Stimulated activated CD4-positive, alpha-beta T cell treated with anti-CD3 and anti-CD28 coated beads, Interleukin-12 subunit alpha, Interleukin-12 subunit beta, amount 100 ng/mL, for 48 hours (primary cell): ENCODE measurements around the gene MINDY4.

Experiments used
- DNase-seq, 3 donors: peaks; one replicate each; pipeline ENCODE4 v3.0.0-alpha.2; 2020; ENCODE audit warnings: low read depth in 2 of 3, low spot score in 1 of 3

Gene MINDY4

GRCh38 chr7:30927559-30927958 lies 156.3 kb downstream of the MINDY4 start:
- no peak for DNase-seq

- DNase-seq = no peak
Observed at GRCh38 chr7:30928254-30928872, 157.1 kb downstream of the MINDY4 start.

DNA sequence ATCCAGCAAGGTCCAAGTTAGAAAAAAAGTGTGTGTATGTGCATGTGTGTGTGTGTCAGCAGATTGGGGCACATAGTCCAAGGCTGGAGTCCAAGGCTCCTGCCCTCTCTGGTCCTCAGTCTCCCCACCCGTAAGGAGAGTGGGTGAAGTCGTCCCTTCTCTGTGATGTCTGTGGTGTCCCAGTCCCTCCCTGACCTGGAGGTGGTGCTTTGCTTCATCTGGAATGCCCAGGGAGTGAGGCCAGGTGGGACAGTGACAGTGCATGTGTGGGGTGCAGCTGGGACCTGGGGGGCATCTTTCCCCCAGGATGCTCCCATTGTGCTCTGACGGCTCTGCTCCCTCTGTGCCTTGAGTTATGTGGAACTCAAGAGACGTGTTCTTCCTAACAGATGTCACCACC lies 158.5 kb downstream of the MINDY4 start:
- DNase-seq = no peak

DNA sequence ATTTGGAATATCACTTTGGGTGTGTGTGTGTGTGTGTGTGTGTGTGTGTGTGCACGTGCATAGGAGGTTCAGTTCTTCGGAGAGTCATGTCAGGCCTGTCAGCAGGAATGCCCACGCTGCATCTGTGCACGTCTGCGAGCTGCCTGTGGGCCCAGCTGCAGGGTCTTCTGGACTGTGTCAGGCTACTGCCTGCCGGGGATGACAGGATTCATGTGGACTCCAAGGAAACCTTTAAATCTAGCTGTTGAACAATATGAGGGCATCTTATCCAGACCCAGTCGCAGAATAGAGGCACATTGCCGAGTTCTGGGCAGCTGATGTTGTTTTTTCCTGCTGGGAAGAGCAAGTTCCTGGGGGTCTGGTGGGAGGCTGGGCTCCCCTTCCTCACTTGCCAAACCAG lies 159.4 kb downstream of the MINDY4 start:
- DNase-seq = no peak

- DNase-seq = no peak
Observed at GRCh38 chr7:30931161-30931928, 160.1 kb downstream of the MINDY4 start.

DNA sequence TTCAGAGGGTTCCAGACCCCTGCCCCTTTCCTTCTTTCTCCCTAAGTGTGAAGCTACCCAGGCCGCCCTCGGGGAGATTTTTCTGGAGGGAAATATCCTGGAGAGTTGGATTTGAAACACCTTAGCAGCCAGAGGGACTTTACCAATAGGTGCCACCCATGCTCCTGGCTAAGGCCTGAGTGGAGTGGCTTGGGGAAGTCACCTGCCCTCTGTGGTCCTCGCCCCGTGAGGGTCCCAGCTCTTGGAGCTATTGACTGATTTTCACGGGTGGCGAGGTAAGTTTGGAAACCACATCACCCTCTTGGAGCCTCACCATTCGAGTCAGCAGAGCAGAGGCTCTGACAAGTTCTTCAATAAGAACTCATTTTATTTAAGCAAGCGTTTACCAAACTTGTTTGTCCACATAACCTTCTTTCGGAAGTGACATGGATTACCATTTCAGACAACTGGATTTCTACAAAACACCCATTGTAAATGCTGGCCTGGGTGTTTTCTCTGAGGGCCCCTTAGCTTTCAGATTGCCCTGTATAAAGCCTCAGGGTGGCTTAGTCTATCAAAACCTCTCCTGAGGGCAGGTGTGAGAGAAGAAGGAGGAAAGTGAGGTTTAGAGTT lies 160.8 kb downstream of the MINDY4 start:
- DNase-seq = no peak

DNA sequence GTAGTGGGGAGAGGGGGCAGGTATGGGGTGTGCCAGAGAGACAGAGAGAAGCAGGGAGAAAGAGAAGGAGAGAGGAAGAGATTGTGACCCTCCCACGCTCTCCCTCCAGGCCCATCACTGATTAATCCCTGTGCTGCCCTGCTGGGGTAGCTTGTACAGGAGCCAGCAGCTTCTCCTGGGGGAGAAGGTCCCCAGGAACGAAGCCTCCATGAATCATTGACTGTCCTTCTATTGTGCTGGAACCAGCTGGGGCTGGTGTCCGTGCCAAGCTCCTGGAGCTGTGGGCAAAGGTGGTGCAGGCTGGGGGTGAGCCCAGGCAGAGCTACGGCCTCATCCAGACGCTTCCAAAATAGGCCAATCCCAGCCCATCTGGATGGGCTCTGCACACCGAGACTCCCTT lies 161.3 kb downstream of the MINDY4 start:
- DNase-seq = no peak

DNA sequence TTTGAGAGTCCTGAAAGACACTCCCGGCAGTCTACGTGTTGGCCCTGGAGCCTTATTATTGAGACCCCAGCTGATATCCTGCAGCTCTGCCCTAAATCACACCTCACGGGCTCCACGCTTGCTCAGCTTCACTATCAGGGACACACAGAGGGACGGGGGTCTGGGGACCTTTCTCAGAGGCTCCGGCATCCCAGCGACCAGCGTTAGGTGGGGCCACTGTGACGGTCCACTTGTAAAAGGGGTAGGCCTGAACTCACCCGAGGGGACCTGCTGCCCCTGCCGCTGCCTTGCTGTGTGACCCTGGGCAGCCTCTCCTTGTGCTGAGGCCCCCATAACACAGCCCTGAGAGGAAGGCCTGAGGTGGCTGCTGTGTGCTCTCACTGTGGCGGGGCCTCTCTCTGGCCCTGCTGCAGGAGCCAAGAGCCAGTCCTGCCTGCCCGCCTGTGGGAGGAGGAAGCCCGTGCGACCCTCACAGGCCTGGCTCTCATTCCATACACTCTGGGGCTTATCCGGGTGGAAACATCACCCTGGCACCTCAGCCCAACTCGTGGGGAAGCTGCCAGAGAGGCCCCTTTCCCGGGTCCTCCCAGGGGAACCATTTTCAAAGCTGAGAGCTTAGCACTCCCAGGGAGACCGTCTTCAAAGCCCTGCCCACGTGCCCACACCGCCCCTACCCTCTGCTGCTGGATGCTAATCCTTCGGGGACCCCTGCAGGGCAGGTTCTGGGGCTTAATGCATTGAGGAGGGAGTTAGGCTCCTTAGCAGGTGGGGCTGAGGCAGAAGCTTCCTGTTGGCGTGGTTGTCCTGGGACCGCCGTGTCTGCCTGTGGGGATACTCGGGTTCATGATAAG lies 162.1 kb downstream of the MINDY4 start:
- DNase-seq = no peak

DNA sequence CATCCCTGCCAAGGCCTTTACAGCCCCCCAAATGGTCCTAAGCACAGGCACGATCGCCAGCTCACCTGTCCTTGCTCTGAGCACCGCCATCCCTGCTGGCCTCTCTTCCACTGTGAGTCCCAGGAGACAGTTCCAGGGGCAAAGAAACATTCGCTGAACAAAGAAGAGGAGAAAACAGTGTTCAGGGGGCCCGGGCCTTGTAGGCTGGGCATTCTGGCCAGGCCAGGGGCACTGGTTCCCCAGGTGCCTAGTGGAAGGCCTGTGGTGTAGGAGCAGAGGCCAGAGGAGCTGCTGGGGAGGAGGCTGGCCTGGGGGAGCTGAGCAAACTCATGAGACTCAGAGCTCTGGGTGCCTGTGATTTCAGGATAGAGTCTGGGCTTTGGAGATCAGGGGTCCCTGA lies 163.0 kb downstream of the MINDY4 start:
- no peak for DNase-seq

GRCh38 chr7:30934732-30935568 lies 163.7 kb downstream of the MINDY4 start:
- no peak for DNase-seq

DNA sequence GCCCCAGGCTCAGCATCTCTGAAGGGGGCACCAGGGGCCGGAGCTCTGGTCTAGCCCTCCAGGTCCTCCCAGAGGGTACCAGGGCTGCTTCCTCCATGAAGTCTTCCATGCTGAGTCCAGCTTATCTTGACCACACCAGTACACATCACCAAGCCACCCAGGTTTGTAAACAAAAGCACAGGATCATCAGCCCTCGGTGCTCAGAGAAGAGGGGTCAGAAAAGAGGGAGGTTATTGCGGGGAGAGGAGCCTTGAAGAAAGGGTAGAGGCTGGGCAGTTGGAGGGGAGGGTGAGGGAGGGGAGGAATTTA lies 164.3 kb downstream of the MINDY4 start:
- no peak for DNase-seq

- no peak for DNase-seq
Observed at GRCh38 chr7:30936650-30937245, 165.5 kb downstream of the MINDY4 start.

- no peak for DNase-seq
Observed at GRCh38 chr7:30937416-30937815, 166.2 kb downstream of the MINDY4 start.

- DNase-seq = peak; percentile 45 to 77 (median 73)
Observed at GRCh38 chr7:30938435-30939316, 167.5 kb downstream of the MINDY4 start.

DNA sequence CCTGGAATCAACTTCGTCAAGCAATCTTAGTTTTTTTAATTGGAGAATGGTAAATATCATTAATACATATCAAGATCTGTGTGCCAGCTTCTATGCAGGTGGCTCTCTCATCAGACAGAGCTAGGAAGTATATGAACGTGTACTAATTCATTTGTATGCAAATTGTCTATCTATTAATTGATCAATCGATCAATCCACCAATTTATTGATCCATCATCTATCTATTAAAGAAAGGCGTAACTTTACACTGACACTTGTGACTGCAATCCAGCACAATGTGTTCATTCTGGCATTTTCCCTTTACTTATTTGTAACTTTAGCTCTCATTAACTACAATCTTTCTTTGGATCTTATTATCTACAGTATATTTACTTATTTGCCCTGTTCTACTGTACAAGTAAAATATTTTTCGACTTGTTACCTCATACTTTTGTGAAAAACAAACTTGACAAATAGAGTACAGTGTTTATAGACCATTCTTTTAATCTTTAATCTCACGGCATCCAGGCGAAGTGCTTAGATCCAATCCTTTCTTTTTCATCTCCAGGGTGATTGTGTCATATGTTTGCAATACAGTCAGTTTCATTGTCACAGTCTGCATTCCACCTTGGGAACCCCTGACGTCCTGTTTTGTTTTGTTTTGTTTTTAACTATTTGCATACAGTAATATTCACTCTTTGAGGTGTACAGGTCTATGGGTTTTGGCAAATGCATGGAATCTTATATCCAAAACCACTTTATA lies 170.5 kb downstream of the MINDY4 start:
- no peak for DNase-seq
